Neural cell (in vitro differentiated cells): ENCODE data around the gene ABCA6. TPM values are rescaled to one million over a fixed set of nuclear protein-coding genes. Genes with fewer than 3 reads are reported as not detected.

ENCODE experiments used
- H2AFZ ChIP-seq: fragments of 200-600, 300-800 bp; sonication (generic), shearing (Covaris generic); 2 replicates; pipeline ENCODE4 v1.6.0; 2014; ENCODE audit warnings: low read depth, mild to moderate bottlenecking, antibody characterized with exemption, low read length, moderate library complexity
- H3F3A ChIP-seq: fragments of 200-600 bp; shearing (Covaris generic); 2 replicates; pipeline ENCODE4 v1.6.1; 2016; ENCODE audit warnings: mild to moderate bottlenecking, moderate library complexity, mixed read lengths, antibody characterized with exemption, low read length; ENCODE audit not compliant: insufficient read depth, poor library complexity, severe bottlenecking
- H3K27ac ChIP-seq: fragments of 200-600, 300-800 bp; sonication (generic), shearing (Covaris generic); 2 replicates; pipeline ENCODE4 v1.5.1; 2014; ENCODE audit warnings: mild to moderate bottlenecking, low read length, moderate library complexity
- H3K27me3 ChIP-seq: fragments of 300-800, 200-600 bp; sonication (generic), shearing (Covaris generic); 2 replicates; pipeline ENCODE4 v1.6.0; 2014; ENCODE audit warnings: mild to moderate bottlenecking, low read depth, low read length, moderate library complexity; ENCODE audit not compliant: insufficient read depth
- H3K36me3 ChIP-seq: fragments of 300-800, 200-600 bp; sonication (generic), shearing (Covaris generic); 2 replicates; pipeline ENCODE4 v1.5.1; 2014; ENCODE audit warnings: mild to moderate bottlenecking, antibody characterized with exemption, low read length, moderate library complexity; ENCODE audit not compliant: insufficient read depth
- H3K4me2 ChIP-seq: fragments of 300-800, 200-600 bp; sonication (generic), shearing (Covaris generic); 2 replicates; pipeline ENCODE4 v1.6.0; 2014; ENCODE audit warnings: mild to moderate bottlenecking, low read length
- H3K4me3 ChIP-seq: fragments of 300-800, 200-600 bp; sonication (generic), shearing (Covaris generic); 2 replicates; pipeline ENCODE4 v1.5.1; 2014; ENCODE audit warnings: mild to moderate bottlenecking, low read length, moderate library complexity
- H3K79me2 ChIP-seq: fragments of 200-600 bp; shearing (Covaris generic); replicated peaks from 2 replicates; pipeline ENCODE4 v1.6.0; 2014; ENCODE audit warnings: mild to moderate bottlenecking, low read length, moderate library complexity; ENCODE audit not compliant: insufficient read depth
- H3K9ac ChIP-seq: fragments of 300-800, 200-600 bp; sonication (generic), shearing (Covaris generic); 2 replicates; pipeline ENCODE4 v1.6.1; 2016; ENCODE audit warnings: mild to moderate bottlenecking, low read length, mixed read lengths
- H3K9me2 ChIP-seq: fragments of 200-600 bp; shearing (Covaris generic); 2 replicates; pipeline ENCODE4 v1.6.1; 2016; ENCODE audit warnings: mild to moderate bottlenecking, low read length, mixed read lengths; ENCODE audit not compliant: insufficient read depth
- H3K9me3 ChIP-seq: fragments of 200-600, 300-800 bp; sonication (generic), shearing (Covaris generic); 2 replicates; pipeline ENCODE4 v1.6.1; 2016; ENCODE audit warnings: mild to moderate bottlenecking, mixed run types, low read length, moderate library complexity, mixed read lengths
- H4K20me1 ChIP-seq: fragments of 200-600 bp; shearing (Covaris generic); 2 replicates; pipeline ENCODE4 v1.6.1; 2016; ENCODE audit warnings: mild to moderate bottlenecking, mixed run types; ENCODE audit not compliant: insufficient read depth
- CTCF ChIP-seq: fragments of 450-650 bp; IDR thresholded peaks from 2 replicates; pipeline ENCODE4 v1.5.1; 2014; ENCODE audit warnings: antibody characterized with exemption, mild to moderate bottlenecking, moderate library complexity; ENCODE audit not compliant: poor library complexity, severe bottlenecking
- EP300 ChIP-seq: fragments of 450-650 bp; conservative IDR thresholded peaks from 2 replicates; pipeline ENCODE4 v1.6.1; 2014; ENCODE audit warnings: antibody characterized with exemption, mild to moderate bottlenecking, moderate library complexity; ENCODE audit not compliant: poor library complexity, severe bottlenecking
- EZH2 ChIP-seq: fragments of 200-600, 300-800 bp; shearing (Covaris generic), sonication (generic); IDR thresholded peaks from 2 replicates; pipeline ENCODE4 v1.6.1; 2014; ENCODE audit warnings: antibody characterized with exemption, low read length, borderline replicate concordance, mild to moderate bottlenecking; ENCODE audit not compliant: insufficient read depth, poor library complexity, severe bottlenecking
- MXI1 ChIP-seq: fragments of 450-650 bp; conservative IDR thresholded peaks from 2 replicates; pipeline ENCODE4 v1.6.1; 2014; ENCODE audit warnings: antibody characterized with exemption, mild to moderate bottlenecking; ENCODE audit not compliant: poor library complexity, severe bottlenecking
- POLR2AphosphoS5 ChIP-seq: IDR thresholded peaks from 2 replicates; pipeline ENCODE4 v1.6.1; 2012
- RAD21 ChIP-seq: fragments of 450-650 bp; conservative IDR thresholded peaks from 2 replicates; pipeline ENCODE4 v1.6.1; 2014; ENCODE audit warnings: antibody characterized with exemption, mild to moderate bottlenecking, moderate library complexity
- REST ChIP-seq: IDR thresholded peaks from 2 replicates; pipeline ENCODE4 v1.6.1; 2012; ENCODE audit warnings: borderline replicate concordance
- SMC3 ChIP-seq: fragments of 450-650 bp; conservative IDR thresholded peaks from 2 replicates; pipeline ENCODE4 v1.6.1; 2014; ENCODE audit warnings: antibody characterized with exemption, mild to moderate bottlenecking, moderate library complexity; ENCODE audit not compliant: poor library complexity
- TAF1 ChIP-seq: IDR thresholded peaks from 2 replicates; pipeline ENCODE4 v1.6.1; 2012; ENCODE audit warnings: low read depth
- polyA plus RNA-seq: library from polyadenylated mRNA; depleted of rRNA; stranded (reverse); fragments of >200 nt; gene quantifications from 2 replicates; pipeline ENCODE4 v1.2.3, GENCODE V29; 2014

The ABCA6 gene
- polyA plus RNA-seq, 1 donor from 2014 or later, result 1.6 TPM

- H3K9me2 ChIP-seq, result no peaks in the 10 kb centered on the region
- H2AFZ ChIP-seq, result no peak overlapping the region
- no peaks in the 10 kb centered on the region for H3K27me3 ChIP-seq
- no peaks in the 10 kb centered on the region for H3K36me3 ChIP-seq
- H3K79me2 ChIP-seq, result no peaks in the 10 kb centered on the region
- H3K9ac ChIP-seq, result no peak overlapping the region
- H3K4me3 ChIP-seq, result no peak overlapping the region
- H4K20me1 ChIP-seq, result no peaks in the 10 kb centered on the region
- H3K9me3 ChIP-seq, result no peaks in the 10 kb centered on the region
- no peak for TF ChIP-seq EZH2
- no peak for TF ChIP-seq EP300
- no peak for TF ChIP-seq MXI1
- no peak for TF ChIP-seq TAF1
- TF ChIP-seq CTCF, result no peak
- no peak for TF ChIP-seq POLR2AphosphoS5
- TF ChIP-seq REST, result no peak
- TF ChIP-seq SMC3, result no peak
- no peak for TF ChIP-seq RAD21
- no peak overlapping the region for H3K27ac ChIP-seq
- H3F3A ChIP-seq, result no peaks in the 10 kb centered on the region
- H3K4me2 ChIP-seq, result no peak overlapping the region
These were observed 38.0 kb downstream of the ABCA6 start for GRCh38 chr17:69103557-69104233.

GRCh38 chr17:69098625-69099024 is 43.1 kb downstream of the ABCA6 start:
- no peak for TF ChIP-seq TAF1
- no peak for TF ChIP-seq EP300
- no peak for TF ChIP-seq POLR2AphosphoS5
- no peak for TF ChIP-seq CTCF
- TF ChIP-seq RAD21, result no peak
- no peak for TF ChIP-seq MXI1
- no peak for TF ChIP-seq REST
- TF ChIP-seq EZH2, result no peak
- TF ChIP-seq SMC3, result no peak
- Histone ChIP-seq H3K79me2 (no peaks in the 10 kb centered on the region), H3K4me2 (no peak overlapping the region), H3K27me3 (no peaks in the 10 kb centered on the region), H2AFZ (no peak overlapping the region), H3K9me3 (no peaks in the 10 kb centered on the region), H3K9ac (no peak overlapping the region), H4K20me1 (no peaks in the 10 kb centered on the region), H3K4me3 (no peak overlapping the region), H3K9me2 (no peaks in the 10 kb centered on the region), H3F3A (no peaks in the 10 kb centered on the region), H3K36me3 (no peaks in the 10 kb centered on the region), H3K27ac (no peak overlapping the region)
